Stimulated activated CD4-positive, alpha-beta T cell treated with anti-CD3 and anti-CD28 coated beads, Interleukin-4, amount 100 ng/mL, for 4 hours (primary cell): ENCODE results near the gene MZT2B.
"Not testable (repeated sequence)": the region's sequence is repeated elsewhere in the genome, so short reads cannot be mapped to it uniquely, and the experiment has no call there.

ENCODE experiments used
- DNase-seq, 2 experiments: peaks; one replicate each; pipeline ENCODE4 v3.0.0-alpha.2; 2020

The MZT2B gene

DNA sequence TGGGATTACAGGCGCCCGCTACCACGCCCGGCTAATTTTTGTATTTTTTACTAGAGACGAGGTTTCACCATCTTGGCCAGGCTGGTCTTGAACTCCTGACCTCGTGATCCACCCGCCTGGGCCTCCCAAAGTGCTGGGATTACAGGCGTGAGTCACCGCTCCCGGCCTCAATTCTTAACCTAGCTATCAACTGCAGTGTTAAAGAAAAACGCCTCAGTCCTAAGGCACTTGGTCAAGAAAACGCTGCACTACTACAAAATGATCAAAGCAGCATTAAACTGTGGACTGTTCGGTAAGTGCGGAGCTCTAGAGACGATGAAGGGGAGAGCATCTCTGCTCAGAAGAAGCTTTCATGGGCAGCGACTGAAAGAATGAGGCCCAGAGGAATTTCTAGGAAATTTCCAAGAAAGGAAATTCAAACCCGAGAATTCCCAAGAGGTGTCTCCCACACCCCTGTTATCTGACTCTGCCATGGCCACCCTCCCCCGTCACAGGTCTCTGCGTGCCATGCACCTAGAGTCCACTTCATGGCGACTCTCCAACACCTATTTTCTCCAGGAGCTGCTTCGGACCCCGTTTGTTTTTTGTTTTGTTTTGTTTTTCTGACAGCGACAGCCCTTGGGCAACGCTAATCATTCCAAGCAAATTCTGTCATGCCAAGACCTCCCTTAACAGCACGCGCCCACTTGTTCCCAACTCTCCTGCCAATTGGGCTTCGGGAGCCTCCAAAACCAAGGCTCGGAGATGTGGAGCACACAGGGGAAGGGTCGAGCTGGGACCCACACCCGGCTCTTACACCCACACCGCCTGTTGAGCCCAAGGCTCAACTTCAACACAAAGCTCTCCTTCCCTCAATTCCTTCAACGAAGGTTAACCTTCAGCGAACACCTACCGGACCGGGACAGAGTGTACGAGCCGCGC lies 1.4 kb upstream of the MZT2B start:
- DNase-seq: not testable (repeated sequence)

DNA sequence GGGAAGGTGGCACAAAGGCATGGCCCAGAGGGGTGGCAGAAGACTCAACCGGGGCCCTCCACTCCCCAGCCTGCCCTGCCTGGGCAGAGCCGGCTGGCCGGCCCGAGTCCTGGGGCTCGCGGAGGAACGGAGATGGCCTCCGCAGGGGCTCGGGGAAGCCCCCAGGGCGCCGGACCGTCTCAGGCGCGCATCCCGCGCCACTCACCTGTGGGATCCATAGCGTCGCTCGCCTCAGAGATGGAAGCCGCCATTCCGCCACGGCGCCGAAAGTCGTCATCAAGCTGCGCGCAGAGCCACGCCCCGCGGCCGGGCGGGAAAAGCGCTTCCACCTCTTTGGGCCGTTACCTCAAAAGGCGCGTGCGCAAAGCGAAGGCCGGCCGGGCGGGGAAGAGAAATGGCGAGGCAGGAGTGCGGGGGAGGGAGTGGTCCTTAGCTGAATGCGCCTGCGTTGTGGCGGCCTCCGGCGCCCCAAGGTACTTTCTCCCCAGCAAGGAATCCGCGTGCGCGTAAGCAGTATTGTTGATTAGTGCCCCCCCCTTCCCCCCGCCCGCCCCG lies 660 bp upstream of the MZT2B start, which contains the start of gene SMPD4:
Gene SMPD4, minus strand, starts transcription at position 278 of the 555 bp plus-strand sequence. CDS start 5,010 bp downstream, outside the sequence.
- DNase-seq: peak; percentile 97 to 98

DNA sequence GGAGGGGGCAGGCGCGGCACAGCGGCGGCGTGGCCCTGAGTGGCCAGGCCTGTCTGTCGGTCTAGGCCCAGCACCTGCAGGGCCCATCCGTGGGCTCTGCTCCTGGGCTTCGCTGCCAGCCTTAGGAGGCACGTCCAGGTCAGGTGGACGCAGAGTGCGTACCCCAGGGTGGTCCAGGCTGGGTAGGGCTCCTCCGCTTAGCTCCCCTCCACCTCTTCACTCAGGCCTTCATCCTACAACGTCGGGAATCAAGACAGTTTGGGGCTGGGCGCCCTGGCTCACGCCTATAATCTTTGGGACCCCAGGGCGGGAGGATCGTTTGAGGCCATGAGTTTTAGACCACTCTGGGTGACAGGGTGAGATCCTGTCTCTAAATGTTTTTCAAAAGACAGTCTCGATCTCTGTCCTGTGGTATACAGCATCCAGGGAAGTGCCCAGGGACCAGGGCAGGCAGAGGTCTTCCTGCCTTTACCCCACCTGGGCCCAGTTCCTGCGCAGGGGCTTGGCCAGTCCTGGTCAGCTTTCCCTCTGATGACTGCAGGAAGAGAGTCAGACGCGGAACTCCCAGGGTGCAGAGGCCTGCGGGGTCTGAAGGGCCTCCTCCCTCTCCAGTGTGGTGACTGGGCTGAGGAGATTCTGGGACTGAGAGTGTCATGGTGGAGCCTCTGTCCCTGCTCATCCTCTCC lies 907 bp downstream of the MZT2B start:
- DNase-seq: not testable (repeated sequence)

DNA sequence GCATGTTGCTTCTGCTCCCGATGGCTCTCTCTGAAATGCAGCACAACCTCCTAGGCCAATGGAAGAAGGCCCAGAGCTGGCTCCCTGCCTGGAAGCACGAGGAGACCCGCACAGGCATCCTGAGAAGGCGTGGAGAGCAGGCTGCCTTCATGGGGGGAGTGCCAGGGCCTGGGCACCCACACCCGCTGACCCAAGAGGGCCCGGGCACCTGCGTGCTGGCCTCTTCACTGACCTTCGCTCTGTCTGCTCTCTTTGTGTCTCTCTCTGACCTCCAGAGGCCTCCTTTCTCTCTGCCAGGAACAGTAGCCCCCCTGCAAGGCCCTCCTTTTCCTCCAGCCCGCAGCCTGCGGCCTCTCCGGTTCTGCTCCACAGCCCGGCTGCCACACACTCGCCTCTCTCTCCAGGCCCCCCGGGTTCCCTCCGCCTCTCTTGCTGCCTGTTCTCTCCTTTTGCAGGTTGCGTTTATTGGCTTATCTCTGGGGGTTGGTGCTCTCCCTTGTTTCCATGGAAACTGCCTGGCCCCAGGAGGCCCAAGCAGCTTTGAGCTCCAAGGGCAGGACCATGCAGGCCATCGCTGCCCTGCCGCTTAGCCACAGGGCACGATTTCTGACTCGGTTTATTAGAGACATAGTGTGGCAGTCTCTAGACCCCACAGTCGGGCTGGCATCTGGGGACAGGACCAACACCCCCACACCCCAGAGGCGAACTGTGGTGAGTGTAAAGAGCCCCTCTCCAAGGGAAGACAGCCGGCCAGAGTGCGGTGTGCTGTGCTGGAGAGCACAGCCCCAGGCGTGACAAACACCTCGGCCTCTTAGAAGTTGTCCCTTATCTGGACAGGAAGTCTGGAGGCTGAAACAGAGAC lies 1.7 kb downstream of the MZT2B start:
- no peak for DNase-seq

DNA sequence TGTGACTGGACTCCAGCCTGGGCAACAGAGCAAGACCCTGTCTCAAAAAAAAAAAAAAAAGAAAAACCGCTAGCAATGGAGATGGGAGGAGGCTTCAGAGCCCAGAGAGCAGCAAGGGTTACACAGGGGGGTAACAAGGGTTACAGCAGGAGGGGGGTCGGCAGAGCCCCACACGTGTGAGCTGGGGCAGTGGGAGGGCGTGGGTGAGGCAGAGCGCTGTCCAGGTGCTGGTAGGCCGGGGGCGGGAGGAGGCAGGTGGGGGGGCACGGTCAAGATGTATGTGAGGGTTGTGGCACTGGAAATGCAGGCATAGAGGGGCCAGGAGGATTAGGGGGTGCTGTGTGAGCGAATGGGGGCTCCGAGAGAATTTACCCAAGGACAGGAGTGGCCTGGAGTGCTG lies 3.4 kb downstream of the MZT2B start:
- no peak for DNase-seq

DNA sequence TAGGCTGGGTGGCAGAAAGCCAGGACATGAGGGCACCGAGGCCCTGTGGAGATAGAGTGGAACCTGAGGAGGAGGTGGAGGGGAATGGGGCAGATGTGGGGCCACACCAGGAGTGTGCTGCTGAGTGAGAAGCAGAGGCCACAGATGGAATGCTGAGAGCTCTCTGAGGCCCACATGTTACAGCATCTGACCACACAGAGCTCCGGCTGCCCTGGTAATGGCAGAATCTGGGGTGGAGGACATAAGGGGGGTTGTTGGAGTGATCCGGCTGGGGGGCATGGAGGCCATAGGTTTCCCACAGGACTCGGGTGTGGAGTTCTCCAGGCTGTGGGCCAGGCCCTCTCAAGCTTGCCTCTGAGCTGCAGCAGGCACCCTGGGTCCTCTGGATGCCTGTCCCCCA lies 3.8 kb downstream of the MZT2B start:
- DNase-seq: no peak

DNA sequence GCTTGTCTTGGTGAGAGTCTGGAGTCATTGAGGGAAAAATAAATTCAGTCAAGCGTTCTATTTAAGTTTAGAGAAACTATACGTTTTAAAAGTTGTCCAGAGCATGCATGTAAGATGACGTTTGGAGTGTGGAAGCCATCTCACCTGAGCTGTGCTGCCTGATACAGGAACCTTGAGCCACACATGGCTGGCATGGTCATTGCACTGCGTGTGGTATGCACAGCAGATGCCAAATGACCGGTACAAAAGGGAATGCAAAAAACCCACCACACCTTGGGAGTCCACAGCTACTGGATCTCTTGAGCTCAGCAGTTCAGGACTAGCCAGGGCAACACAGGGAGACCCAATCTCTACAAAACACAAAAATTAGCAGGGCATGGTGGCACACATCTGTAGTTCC lies 4.3 kb downstream of the MZT2B start:
- DNase-seq: no peak

DNA sequence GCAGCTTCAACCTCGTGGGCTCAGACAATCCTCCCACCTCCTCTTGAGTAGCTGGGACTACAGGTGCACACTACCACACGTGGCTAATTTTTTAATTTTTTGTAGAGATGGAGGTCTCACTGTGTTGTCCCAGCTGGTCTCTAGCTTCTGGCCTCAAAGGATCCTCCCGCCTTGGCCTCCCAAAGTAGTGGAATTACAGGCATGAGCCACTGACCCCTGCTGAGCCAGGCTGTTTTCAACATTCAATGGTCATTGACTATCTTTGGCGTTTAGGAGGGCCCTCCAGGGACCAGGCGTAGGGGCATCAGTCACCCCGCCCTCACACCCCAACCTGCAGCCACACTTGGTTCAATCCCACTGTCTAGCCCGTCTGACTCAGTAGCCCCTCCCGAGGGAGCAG lies 5.2 kb downstream of the MZT2B start:
- no peak for DNase-seq

DNA sequence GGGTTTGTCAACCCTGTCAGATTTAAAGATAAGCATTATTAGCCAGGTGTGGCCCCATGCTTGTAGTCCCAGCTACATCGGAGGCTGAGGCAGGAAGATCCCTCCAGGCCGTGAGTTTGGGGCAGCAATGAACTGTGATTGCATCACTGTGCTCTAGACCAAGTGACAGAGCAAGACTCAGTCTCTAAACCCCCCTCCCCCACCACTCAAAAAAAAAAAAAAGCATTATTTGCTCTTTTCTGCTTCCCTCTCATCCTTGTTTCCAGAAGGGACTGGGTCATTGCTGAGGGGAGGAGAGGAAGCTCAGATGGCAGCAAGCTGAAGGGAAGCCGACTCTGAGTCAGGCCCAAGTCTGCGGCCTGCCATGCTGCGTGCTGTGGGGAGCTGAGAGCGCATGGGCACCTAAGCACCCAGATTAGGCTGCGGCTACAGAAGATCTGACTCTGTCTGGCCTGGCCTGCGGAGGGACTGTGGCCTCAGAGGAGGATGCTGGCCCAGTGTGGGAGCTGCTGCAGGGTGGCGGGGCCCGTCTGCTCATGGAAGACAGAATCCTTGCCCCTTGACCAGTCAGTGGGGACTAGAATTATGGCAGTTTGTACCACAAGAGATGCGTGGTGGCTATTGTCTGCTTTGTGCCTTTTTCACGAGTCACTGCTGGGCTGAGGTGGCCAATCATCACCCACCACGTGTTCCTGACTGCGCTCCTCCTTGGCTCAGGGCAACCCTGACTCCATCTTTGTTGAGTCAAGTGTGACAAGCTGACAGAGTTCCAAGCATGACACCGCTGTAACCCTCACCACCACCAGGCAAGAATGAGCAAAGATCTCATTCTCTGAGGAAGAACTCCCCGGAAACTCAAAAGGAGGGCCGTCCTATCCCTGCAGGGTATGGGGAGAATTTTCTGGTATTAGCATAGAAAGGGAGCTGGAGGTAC lies 6.1 kb downstream of the MZT2B start:
- not testable (repeated sequence) for DNase-seq

DNA sequence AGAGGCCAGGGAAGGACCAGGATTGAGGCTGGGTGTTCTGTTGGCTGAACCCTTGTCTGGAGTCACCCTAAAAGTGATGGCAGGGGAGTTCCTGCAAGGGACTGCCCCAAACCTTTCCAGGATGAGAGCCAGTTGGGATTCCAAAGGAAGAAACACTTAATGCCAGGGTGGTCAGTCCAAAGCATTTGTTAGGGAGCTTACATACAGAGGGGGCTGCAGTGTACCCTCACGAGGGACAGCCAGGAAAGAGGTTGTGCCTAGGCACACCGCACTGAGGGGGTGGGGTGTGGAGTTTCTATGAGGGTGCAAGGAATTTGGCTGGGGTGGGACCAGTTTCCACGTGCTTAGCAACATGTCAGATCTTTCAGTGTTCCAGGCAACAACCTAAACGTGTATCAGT lies 6.9 kb downstream of the MZT2B start:
- not testable (repeated sequence) for DNase-seq

DNA sequence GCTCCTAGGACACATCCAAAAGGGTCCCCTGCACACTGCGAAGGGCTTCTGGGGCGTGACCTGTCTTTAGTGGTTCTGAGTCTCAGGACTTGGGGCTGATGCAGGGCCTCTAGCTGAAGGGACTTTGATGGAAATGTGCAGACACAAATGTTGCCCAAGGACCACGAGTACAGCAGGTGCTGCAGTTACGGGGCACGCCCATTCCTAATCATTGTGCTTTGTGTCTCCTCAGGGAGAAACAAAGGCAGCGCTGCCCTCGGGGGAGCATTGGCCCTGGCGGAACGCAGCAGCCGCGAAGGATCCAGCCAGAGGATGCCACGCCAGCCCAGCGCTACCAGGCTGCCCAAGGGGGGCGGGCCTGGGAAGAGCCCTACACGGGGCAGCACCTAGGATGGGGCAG lies 8.2 kb downstream of the MZT2B start:
- no peak for DNase-seq

DNA sequence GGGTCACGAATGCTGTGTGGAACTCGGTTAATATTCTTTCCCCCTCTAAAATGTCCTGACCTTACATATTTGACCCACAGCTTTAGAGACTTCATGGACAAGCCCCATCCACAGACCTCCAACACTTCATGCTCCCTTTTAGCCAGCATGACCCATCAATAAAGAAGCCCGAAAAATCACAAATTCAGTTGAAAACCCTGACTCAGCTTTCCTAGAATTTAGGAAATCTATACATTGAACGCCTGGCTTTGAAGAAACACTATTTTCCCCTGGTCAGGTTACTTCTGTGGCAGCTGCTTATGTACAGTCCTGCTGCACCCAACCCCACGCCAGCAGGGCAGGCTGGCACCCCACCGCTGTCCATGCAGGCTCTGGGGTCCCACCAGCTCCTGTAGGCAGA lies 9.3 kb downstream of the MZT2B start:
- not testable (repeated sequence) for DNase-seq

DNA sequence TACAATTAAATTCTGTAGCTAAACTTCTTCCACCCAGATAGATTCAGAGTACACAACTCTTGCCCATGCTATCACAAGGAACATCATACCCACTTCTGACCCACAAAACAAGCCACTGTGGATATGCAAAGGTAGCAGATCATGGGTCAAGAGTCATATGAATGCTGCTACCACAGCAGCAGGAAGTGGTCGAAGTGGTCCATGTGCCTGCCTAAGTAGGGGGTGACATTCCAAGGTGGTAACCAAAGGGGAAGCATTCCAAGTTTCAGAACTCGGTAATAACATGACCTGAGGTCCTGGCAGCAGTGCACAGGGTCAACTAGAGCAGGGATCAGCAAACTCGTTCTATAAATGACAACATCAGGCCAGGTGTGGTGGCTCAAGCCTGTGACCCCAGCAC lies 10.4 kb downstream of the MZT2B start:
- not testable (repeated sequence) for DNase-seq

DNA sequence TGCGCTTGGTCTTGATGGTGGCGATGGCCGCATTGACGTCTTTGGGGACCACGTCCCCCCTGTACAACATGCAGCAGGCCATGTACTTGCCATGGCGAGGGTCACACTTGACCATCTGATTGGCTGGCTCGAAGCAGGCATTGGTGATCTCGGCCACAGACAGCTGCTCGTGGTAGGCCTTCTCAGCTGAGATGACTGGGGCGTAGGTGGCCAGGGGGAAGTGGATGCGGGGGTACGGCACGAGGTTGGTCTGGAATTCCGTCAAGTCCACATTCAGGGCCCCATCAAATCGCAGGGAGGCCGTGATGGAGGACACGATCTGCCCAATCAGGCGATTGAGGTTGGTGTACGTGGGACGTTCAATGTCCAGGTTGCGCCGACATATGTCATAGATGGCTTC lies 11.8 kb downstream of the MZT2B start:
- not testable (repeated sequence) for DNase-seq

DNA sequence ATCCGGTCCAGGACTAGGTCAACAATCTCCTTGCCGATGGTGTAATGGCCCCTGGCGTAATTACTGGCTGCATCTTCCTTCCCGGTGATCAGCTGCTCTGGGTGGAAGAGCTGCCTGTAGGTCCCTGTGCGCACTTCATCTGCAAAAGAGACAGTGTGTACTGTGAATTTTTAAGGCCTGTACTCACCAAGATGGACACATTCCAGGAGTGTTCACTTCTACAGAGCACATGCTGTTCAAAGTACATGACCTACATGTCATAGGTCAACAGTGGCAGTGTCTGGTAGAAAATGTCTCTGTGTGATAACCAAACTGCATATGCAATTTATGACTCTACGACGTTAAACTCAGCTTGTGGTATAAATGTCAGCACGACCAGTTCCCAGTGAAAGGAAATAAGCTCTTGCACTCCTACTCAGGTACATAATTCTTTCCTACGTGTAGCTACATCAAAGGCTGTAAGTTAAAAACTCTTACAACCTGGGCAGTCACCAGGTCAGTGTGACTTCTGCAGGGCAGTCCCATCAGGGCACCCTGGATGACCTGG lies 13.1 kb downstream of the MZT2B start:
- not testable (repeated sequence) for DNase-seq

DNA sequence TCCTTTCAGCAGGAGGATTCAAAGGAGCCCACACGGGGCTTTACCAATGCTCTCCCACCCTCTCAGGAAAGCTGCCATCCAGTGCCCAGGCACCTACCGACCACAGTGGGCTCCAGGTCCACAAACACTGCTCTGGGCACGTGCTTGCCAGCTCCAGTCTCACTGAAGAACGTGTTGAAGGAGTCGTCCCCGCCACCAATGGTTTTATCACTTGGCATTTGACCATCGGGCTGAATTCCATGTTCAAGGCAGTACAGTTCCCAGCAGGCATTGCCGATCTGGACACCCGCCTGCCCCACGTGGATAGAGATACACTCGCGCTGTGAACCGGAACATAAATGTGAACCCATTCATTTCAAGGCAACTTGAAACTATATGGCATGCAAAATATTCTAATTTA lies 14.0 kb downstream of the MZT2B start:
- DNase-seq: not testable (repeated sequence)

DNA sequence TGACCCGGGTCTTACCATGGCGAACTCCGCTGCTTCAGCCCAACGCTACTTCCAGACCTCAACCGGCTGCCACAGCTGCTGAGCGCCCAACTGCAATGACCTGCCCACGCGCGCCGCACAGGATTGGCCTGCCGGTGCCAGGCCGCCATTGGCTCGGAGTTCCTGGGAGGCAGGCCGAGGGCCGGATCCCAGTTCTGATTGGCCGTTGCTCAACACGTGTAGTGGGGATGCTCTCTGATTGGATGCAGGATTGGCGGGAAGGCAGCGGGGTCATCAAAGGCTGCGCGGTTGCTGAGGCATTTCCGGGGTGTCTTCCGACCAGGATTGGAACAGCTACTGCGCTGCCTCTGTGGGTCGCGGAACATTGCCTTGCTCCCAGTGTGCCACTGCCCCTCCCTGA lies 16.3 kb downstream of the MZT2B start, which contains the start of gene TUBA3E:
Gene TUBA3E, minus strand, starts transcription at position 97 of the 400 bp plus-strand sequence. Its CDS starts 79 bp downstream, at position 18.
- no peak for DNase-seq

DNA sequence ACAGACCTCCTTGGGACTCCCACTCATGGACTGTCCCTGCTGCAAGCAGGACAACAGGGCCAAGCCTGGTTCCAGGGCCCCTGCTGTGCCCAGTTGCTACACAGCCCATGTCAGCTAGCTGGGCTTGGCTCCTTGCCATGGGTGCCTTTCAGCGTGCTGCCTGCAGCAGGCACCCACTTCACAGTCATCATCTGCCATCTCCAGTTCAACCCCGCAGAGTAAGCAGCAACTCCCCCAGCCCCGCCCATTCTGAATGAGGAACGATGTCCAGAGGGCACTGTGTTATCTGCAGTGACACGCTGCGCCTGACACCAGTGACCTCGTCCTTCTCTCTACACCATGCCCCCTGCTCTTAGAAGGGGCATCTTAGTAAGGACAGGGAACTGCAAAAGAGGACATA lies 20.5 kb downstream of the MZT2B start:
- DNase-seq: not testable (repeated sequence)

DNA sequence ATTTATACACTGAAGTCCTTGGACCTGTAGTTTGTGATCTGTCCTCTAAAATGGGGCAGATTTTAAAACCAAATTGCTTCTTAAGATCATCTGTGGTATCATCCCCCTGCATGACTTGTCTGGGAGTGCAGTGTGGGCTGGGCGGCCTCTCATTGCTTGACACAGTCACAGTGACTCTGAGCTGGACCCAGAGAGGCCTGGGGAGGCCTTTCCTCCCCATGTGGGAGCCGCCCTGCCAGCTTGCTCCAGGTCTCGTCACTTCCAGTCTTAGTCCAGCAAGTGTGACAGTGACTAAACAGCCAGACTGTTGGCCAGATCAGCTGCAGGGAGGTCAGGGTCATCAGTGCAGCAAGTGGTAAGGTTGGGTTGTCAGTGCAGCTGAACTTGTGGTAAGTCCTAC lies 21.1 kb downstream of the MZT2B start:
- DNase-seq: not testable (repeated sequence)

DNA sequence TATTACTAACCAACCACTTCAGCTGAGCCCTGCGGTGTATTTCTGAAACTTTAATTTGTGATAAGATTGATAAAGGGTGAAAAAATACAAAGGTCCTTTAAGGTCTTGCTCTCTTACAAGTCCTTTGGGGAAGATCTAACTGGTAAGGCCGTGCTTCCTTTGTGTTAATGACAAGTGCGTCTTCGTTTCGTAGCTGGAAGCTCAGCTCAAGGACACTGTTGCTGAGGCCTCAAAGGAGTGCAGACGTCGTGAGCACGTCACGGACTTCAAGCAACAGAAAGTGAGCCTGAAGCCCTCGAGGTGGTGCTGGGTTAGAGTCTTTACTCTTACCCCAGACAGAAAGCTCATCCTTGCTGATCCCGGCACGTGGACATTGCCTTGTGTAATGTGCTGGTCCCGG lies 25.0 kb downstream of the MZT2B start:
- DNase-seq: not testable (repeated sequence)

DNA sequence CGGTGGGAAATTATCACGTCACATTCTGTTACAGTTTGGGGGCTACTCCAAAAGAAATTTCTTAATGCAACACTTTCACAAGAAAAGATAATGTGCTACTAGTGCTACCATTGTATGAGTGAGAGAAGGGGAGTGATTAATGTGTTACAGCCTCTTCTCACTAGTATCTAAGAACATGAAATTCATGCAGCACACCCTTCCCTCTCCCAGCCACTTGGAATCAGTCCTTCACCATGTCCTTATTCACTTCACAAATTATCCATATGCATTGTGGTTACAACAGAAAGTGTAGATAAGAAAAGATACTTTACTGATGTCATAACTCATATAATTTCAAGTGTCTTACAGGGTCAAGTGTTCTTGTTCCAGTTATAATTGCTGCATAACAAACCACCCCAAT lies 37.1 kb downstream of the MZT2B start:
- not testable (repeated sequence) for DNase-seq
